HL-60 (cell line): ENCODE results near the gene LAMA5.

Experiments
- POLR2AphosphoS5 ChIP-seq: IDR thresholded peaks from 2 replicates; pipeline ENCODE4 v1.6.1; 2012; ENCODE audit warnings: low read depth
- SPI1 ChIP-seq: IDR thresholded peaks from 2 replicates; pipeline ENCODE4 v1.6.1; 2012; ENCODE audit warnings: low read depth, mild to moderate bottlenecking, borderline replicate concordance
- TF ChIP-seq, protein P1 (sequence below): IDR thresholded peaks from one replicate; pipeline ENCODE4 v1.5.1; 2011; ENCODE audit warnings: low read length, control low read depth, inconsistent platforms; ENCODE audit not compliant: insufficient read depth

DNA sequence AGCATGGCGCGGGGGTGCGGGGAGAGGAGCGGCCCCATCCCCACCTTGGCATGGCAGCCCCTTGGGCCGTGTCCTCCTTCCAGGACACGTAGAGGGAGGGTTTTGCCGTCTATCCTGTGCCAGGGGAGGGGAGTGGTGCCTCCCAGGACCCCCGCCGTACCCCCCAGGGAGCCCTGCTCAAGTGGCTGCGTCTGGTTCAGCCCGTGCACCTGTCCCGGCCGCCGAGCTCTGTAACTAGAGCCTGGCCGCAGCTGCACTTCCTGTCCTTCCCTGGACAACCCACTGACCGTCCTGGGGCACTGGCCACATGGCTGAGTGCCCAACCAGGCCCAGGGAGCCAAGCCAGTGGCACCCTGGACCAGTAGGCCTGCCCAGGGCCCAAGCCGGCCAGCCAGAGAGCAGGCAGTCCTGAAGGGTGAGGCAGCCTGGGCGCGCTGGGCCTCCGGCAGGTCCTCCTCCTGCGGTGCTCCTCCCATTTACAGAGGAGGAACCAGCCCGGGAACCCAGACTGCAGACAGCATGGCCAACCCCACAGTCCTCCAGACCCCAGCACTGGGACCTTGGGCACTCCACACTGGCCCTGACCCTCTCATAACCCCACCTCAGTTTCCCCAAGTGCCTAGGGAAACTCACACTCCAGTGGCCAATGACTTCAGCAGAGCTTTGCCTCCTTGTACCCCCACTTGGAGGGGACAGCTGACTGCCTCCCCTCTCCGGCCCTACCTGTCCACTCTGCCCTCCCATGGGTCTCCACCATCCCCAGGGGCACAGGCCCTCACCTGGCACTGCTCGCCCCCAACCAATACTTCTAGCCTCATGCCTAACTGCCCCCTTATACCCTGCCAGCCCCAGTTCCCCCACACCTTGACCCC, 8.7 kb downstream of the LAMA5 start:
- TF ChIP-seq POLR2AphosphoS5 (no peak), SPI1 (no peak)
- TF ChIP-seq, protein P1, sequence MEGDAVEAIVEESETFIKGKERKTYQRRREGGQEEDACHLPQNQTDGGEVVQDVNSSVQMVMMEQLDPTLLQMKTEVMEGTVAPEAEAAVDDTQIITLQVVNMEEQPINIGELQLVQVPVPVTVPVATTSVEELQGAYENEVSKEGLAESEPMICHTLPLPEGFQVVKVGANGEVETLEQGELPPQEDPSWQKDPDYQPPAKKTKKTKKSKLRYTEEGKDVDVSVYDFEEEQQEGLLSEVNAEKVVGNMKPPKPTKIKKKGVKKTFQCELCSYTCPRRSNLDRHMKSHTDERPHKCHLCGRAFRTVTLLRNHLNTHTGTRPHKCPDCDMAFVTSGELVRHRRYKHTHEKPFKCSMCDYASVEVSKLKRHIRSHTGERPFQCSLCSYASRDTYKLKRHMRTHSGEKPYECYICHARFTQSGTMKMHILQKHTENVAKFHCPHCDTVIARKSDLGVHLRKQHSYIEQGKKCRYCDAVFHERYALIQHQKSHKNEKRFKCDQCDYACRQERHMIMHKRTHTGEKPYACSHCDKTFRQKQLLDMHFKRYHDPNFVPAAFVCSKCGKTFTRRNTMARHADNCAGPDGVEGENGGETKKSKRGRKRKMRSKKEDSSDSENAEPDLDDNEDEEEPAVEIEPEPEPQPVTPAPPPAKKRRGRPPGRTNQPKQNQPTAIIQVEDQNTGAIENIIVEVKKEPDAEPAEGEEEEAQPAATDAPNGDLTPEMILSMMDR = no peak
